Measurements from ENCODE around the gene GDPD5. TPM values are rescaled to one million over a fixed set of nuclear protein-coding genes. Genes with fewer than 3 reads are reported as not detected.

The GDPD5 gene
- total RNA-seq, 1 experiment from 2014 or later: 7.8 TPM

- Histone ChIP-seq H3K14ac (ENCODE audit: insufficient read depth, low read length) (no peak overlapping the region; the same call in 1 of the 2 replicates), H3K4me2 (ENCODE audit: insufficient read depth, insufficient read length, low read length) (peak overlapping the region; percentile 65), H4K5ac (ENCODE audit: insufficient read length, low read depth, low read length) (no peak overlapping the region), H2BK15ac (ENCODE audit: low read depth, low read length) (no peak overlapping the region), H3K27me3 (ENCODE audit: insufficient read depth, low read length) (peaks cover 17% of the 10 kb centered on the region; the same call in 1 of the 2 replicates), H3K9ac (ENCODE audit: extremely low read depth, insufficient read length, low read length) (no peak overlapping the region), H3K9me3 (ENCODE audit: control insufficient read depth, low read depth, low read length) (no peaks in the 10 kb centered on the region), H3K4me1 (ENCODE audit: insufficient read depth, low read length) (no peaks in the 10 kb centered on the region), H3K56ac (ENCODE audit: insufficient read length, low read depth, low read length) (no peak overlapping the region), H2BK20ac (ENCODE audit: low read depth, low read length, poor library complexity, severe bottlenecking) (no peak overlapping the region), H3K4ac (ENCODE audit: low read depth, low read length) (no peak overlapping the region), H3K18ac (ENCODE audit: insufficient read length, low read depth, low read length) (no peak overlapping the region), H4K91ac (ENCODE audit: insufficient read length, low read depth, low read length) (no peak overlapping the region), H3K27ac (ENCODE audit: insufficient read length, low read depth, low read length) (no peak overlapping the region), H4K8ac (replicated peaks; ENCODE audit: insufficient read length, low read depth, low read length) (no peak overlapping the region), H3T11ph (ENCODE audit: low read length) (no peak overlapping the region), H2AFZ (ENCODE audit: low read length) (no peak overlapping the region), H4K20me1 (ENCODE audit: control insufficient read depth, insufficient read depth, insufficient read length) (no peaks in the 10 kb centered on the region), H2BK12ac (ENCODE audit: insufficient read length, low read depth, low read length) (no peak overlapping the region), H2AK5ac (ENCODE audit: insufficient read length, low read length) (no peak overlapping the region), H3K23me2 (ENCODE audit: insufficient read length, low read depth, low read length, poor library complexity, severe bottlenecking) (peaks cover 15% of the 10 kb centered on the region), H3K79me2 (ENCODE audit: insufficient read depth, low read length) (no peaks in the 10 kb centered on the region), H2BK5ac (ENCODE audit: insufficient read length, low read length) (no peak overlapping the region), H3K79me1 (ENCODE audit: insufficient read depth, low read depth, low read length, poor library complexity, severe bottlenecking) (no peaks in the 10 kb centered on the region), H3K23ac (ENCODE audit: insufficient read length, low read depth, low read length) (no peak overlapping the region), H2BK120ac (ENCODE audit: low read depth, low read length, poor library complexity, severe bottlenecking) (no peak overlapping the region)
- WGBS (ENCODE audit: extremely low coverage, insufficient read length, low lambda C conversion rate): no CpG with 5 or more reads among the region's 51 CpGs
- H3K4me3 Mint-ChIP-seq: peak overlapping the region; percentile 66 to 86
- no peak overlapping the region for H3K27ac Mint-ChIP-seq
- no peaks in the 10 kb centered on the region for H3K36me3 Mint-ChIP-seq (ENCODE audit: insufficient read depth in 1 of 3, low read depth in 3 of 3)
- DNase-seq: peak; percentile 45
- peaks cover 8 to 18% of the 10 kb centered on the region in 2 experiments for H3K4me1 Mint-ChIP-seq
- no peaks in the 10 kb centered on the region for H3K9me3 Mint-ChIP-seq
- peaks cover 41% of the 10 kb centered on the region for H3K27me3 Mint-ChIP-seq (ENCODE audit: low read depth)
- no peak for TF ChIP-seq CTCF (conservative IDR thresholded peaks at IDR 0.05)
Measured at GRCh38 chr11:75524665-75525432, 892 bp downstream of the GDPD5 start.
